GM12878 (cell line): Measurements from ENCODE around the gene TEKT3. TPM values are rescaled to one million over a fixed set of nuclear protein-coding genes. Genes with fewer than 3 reads are reported as not detected.

Experiments
- ATAC-seq: fragments of 200-7000 bp; cut with Tn5 transposase; 3 replicates; pipeline ENCODE4 v1.9.1; 2020; ENCODE audit warnings: mild to moderate bottlenecking, moderate library complexity
- BruUV-seq: library from RNA; stranded (reverse); fragments of 400-500 nt; replicated peaks from 2 replicates; lab custom pipeline; 2021; lab: Mats Ljungman, UMichigan
- CTCF ChIA-PET: fragments of 300-600 bp; sonication (Branson Sonifier 250); formaldehyde crosslinking; extraction: SDS; loops from one replicate; lab custom pipeline; 2021; ENCODE audit warnings: inconsistent platforms; lab: Yijun Ruan, JAX
- POLR2A ChIA-PET: fragments of 350-600 bp; formaldehyde crosslinking; extraction: SDS; loops from one replicate; lab custom pipeline; 2021; ENCODE audit warnings: inconsistent platforms; lab: Charles Lee
- RAD21 ChIA-PET: fragments of 300-600 bp; sonication (Branson Sonifier 250); formaldehyde crosslinking; loops from one replicate; lab custom pipeline; 2023; ENCODE audit warnings: antibody characterized with exemption; ENCODE audit not compliant: unreplicated experiment; lab: Charles Lee
- SMC1A ChIA-PET: fragments of 300-600 bp; sonication (Branson Sonifier 250); formaldehyde crosslinking; loops from one replicate; lab custom pipeline; 2023; ENCODE audit not compliant: unreplicated experiment, uncharacterized antibody; lab: Charles Lee
- DNase-seq: peaks from one replicate; pipeline ENCODE4 v3.0.0-alpha.2; 2011; ENCODE audit warnings: low read depth, low spot score
- FAIRE-seq: peaks from 3 replicates; lab custom pipeline; 2011; peaks lifted over from hg19 to GRCh38; lab: Jason Lieb, UNC
- H2AFZ ChIP-seq: 2 replicates; pipeline ENCODE4 v1.6.0; 2011; ENCODE audit warnings: low read depth, low read length, control low read depth; ENCODE audit not compliant: control insufficient read depth
- H3K27ac ChIP-seq: 2 replicates; pipeline ENCODE4 v1.5.1; 2011; ENCODE audit warnings: control low read depth; ENCODE audit not compliant: control insufficient read depth, insufficient read depth
- H3K27me3 ChIP-seq, 2 experiments: replicated peaks in 1 of 2; 2 replicates each; pipeline versions ENCODE4 v1.6.0 to v1.6.1; 2011; ENCODE audit warnings: low read length in 1 of 2; ENCODE audit not compliant: control insufficient read depth in 2 of 2, insufficient read depth in 2 of 2
- H3K36me3 ChIP-seq, 2 experiments: 2 replicates each; pipeline ENCODE4 v1.5.1; 2011; ENCODE audit warnings: low read length in 1 of 2; ENCODE audit not compliant: control insufficient read depth in 2 of 2, insufficient read depth in 2 of 2
- H3K4me1 ChIP-seq: 2 replicates; pipeline ENCODE4 v1.6.1; 2011; ENCODE audit warnings: mild to moderate bottlenecking, low read length, moderate library complexity, mixed read lengths; ENCODE audit not compliant: control insufficient read depth, insufficient read depth
- H3K4me2 ChIP-seq: 2 replicates; pipeline ENCODE4 v1.6.0; 2011; ENCODE audit warnings: control low read depth; ENCODE audit not compliant: control insufficient read depth, insufficient read depth
- H3K4me3 ChIP-seq: fragments of 200-600 bp; sonication (generic); 2 replicates; pipeline ENCODE4 v1.5.1; 2016
- H3K79me2 ChIP-seq: 2 replicates; pipeline ENCODE4 v1.6.0; 2011; ENCODE audit warnings: low read length; ENCODE audit not compliant: control insufficient read depth, insufficient read depth
- H3K9ac ChIP-seq: 2 replicates; pipeline ENCODE4 v1.8.0; 2011; ENCODE audit warnings: low read length, control low read depth, mixed read lengths; ENCODE audit not compliant: control insufficient read depth, insufficient read depth
- H3K9me3 ChIP-seq: replicated peaks from 3 replicates; pipeline ENCODE4 v1.5.1; 2011; ENCODE audit warnings: mild to moderate bottlenecking, low read length; ENCODE audit not compliant: control insufficient read depth, insufficient read depth
- H4K20me1 ChIP-seq: 2 replicates; pipeline ENCODE4 v1.6.0; 2011; ENCODE audit not compliant: control insufficient read depth, insufficient read depth
- CEBPZ ChIP-seq: fragments of 150-350 bp; IDR thresholded peaks from 2 replicates; pipeline ENCODE4 v1.6.1; 2016; ENCODE audit warnings: low read depth, low read length
- GABPA ChIP-seq: IDR thresholded peaks from 2 replicates; pipeline ENCODE4 v1.6.1; 2014; ENCODE audit warnings: antibody characterized with exemption, low read depth, mild to moderate bottlenecking, inconsistent platforms
- HDAC2 ChIP-seq: fragments of 200-600 bp; sonication (generic); IDR thresholded peaks from 2 replicates; pipeline ENCODE4 v1.6.1; 2017
- HDAC6 ChIP-seq: fragments of 200-600 bp; sonication (generic); IDR thresholded peaks from one replicate; pipeline ENCODE4 v1.8.0; 2017; ENCODE audit warnings: antibody characterized with exemption; ENCODE audit not compliant: unreplicated experiment
- MEF2B ChIP-seq: fragments of 450-650 bp; IDR thresholded peaks from 2 replicates; pipeline ENCODE4 v1.6.1; 2018; ENCODE audit warnings: mild to moderate bottlenecking, moderate library complexity; ENCODE audit not compliant: partially characterized antibody, poor library complexity, severe bottlenecking
- NFXL1 ChIP-seq: fragments of 450-650 bp; IDR thresholded peaks from 2 replicates; pipeline ENCODE4 v1.6.1; 2017; ENCODE audit warnings: antibody characterized with exemption, mild to moderate bottlenecking, borderline replicate concordance
- RB1 ChIP-seq: fragments of 450-650 bp; formaldehyde crosslinking; IDR thresholded peaks from 2 replicates; pipeline ENCODE4 v1.6.1; 2017; ENCODE audit warnings: mild to moderate bottlenecking, borderline replicate concordance
- ZBED1 ChIP-seq: IDR thresholded peaks from 2 replicates; pipeline ENCODE4 v1.6.1; 2016; ENCODE audit warnings: borderline replicate concordance
- ZBTB40 ChIP-seq: fragments of 450-650 bp; IDR thresholded peaks from 2 replicates; pipeline ENCODE4 v1.6.1; 2016; ENCODE audit warnings: mild to moderate bottlenecking, moderate library complexity, borderline replicate concordance
- ZNF217 ChIP-seq: fragments of 450-650 bp; IDR thresholded peaks from 2 replicates; pipeline ENCODE4 v1.6.1; 2017; ENCODE audit warnings: antibody characterized with exemption, mild to moderate bottlenecking
- WGBS: methylation state at CpG from one replicate; pipeline ENCODE4 v1.1.6; 2016; ENCODE audit warnings: low lambda C conversion rate; ENCODE audit not compliant: insufficient replicate concordance, insufficient coverage; ENCODE audit errors: missing lambda C conversion rate; 5-methylcytosine and 5-hydroxymethylcytosine counted together
- in situ Hi-C: fragments of 300-500 bp; cut with MboI; formaldehyde crosslinking; loops from 9 replicates; pipeline ENCODE4 v1.14.3; 2018; ENCODE audit warnings: mixed read lengths
- intact Hi-C: fragments of 100-400 bp; cut with micrococcal nuclease; formaldehyde crosslinking; loops from one replicate; pipeline ENCODE4 v1.14.2; 2022; ENCODE audit not compliant: unreplicated experiment
- polyA plus RNA-seq, 11 experiments: library from polyadenylated mRNA; depleted of rRNA in 4 of 11; unstranded in 6 of 11; stranded (reverse) in 5 of 11; fragments of >200 nt; fragmentation: Nextera tagmentation in 4 of 11; fragmentation: Illumina TruSeq in 1 of 11; extraction: Ambion mirVana in 4 of 11; extraction: Trizol in 1 of 11; gene quantifications; 1 replicate in 1 of 11; 2 replicates in 10 of 11; pipeline versions ENCODE4 v1.2.1 to v1.2.3, GENCODE V29; 2011 to 2016; ENCODE audit warnings: inconsistent platforms in 2 of 11, missing spikeins in 2 of 11, low read depth in 1 of 11
- total RNA-seq, 4 experiments: library from RNA; depleted of rRNA in 3 of 4; stranded (reverse); fragments of >200 nt in 3 of 4; fragmentation: Illumina TruSeq in 1 of 4; extraction: Trizol in 1 of 4; gene quantifications; 2 replicates each; pipeline versions ENCODE4 v1.2.1 to v1.2.3, GENCODE V29; 2013 to 2021

Gene TEKT3
- total and polyA plus RNA-seq, 10 of the 15 experiments (the other 5 are each of a cell fraction or from before 2014, with no cell fraction given) = 0.15 TPM; not detected in 9

GRCh38 chr17:15384142-15384787, 42.9 kb upstream of the TEKT3 start:
- SMC1A ChIA-PET = interaction anchor here (0.9 kb wide), 1 partner anchor 9 kb away, joined by 3 read pairs; no protein-coding TSS in a partner anchor
- intact Hi-C loops = no loop called here
- no peaks in the 10 kb centered on the region for H3K4me1 ChIP-seq
- TF ChIP-seq RB1 (no peak), HDAC2 (no peak)
- TF ChIP-seq, all 136 proteins: peak for 0
- H3K4me3 ChIP-seq = no peak overlapping the region
- ChIA-PET POLR2A (no interaction called here), CTCF (interaction anchor here (0.5 kb wide), 1 partner anchor 615 kb away, joined by 3 read pairs; no protein-coding TSS in a partner anchor), RAD21 (no interaction called here)
- 31% methylated on average over 9 of the region's 9 CpGs for WGBS
- no peaks in the 10 kb centered on the region for H3K9me3 ChIP-seq
- no peak overlapping the region for H3K27ac ChIP-seq
- FAIRE-seq (no peak), ATAC-seq (no peak), DNase-seq (no peak)
- H3K79me2 ChIP-seq = no peaks in the 10 kb centered on the region
- H2AFZ ChIP-seq = no peak overlapping the region
- no peaks in the 10 kb centered on the region for H4K20me1 ChIP-seq
- no peak overlapping the region for H3K9ac ChIP-seq
- no peaks in the 10 kb centered on the region for H3K36me3 ChIP-seq
- H3K4me2 ChIP-seq = no peak overlapping the region
- H3K27me3 ChIP-seq = no peaks in the 10 kb centered on the region; a peak in 1 of 4 replicates
- in situ Hi-C loops = no loop called here
- BruUV-seq = no TSS peak

GRCh38 chr17:15382914-15383313, 41.5 kb upstream of the TEKT3 start:
- DNase-seq (no peak), FAIRE-seq (no peak), ATAC-seq (no peak)
- H3K4me1 ChIP-seq = no peaks in the 10 kb centered on the region
- no peaks in the 10 kb centered on the region for H3K36me3 ChIP-seq
- in situ Hi-C loops = no loop called here
- H4K20me1 ChIP-seq = no peaks in the 10 kb centered on the region
- no peak overlapping the region for H3K27ac ChIP-seq
- no peaks in the 10 kb centered on the region for H3K9me3 ChIP-seq
- H3K79me2 ChIP-seq = no peaks in the 10 kb centered on the region
- 0% methylated on average over 1 of the region's 1 CpG for WGBS
- intact Hi-C loops = no loop called here
- no peak overlapping the region for H3K4me2 ChIP-seq
- ChIA-PET RAD21 (no interaction called here), POLR2A (no interaction called here), CTCF (no interaction called here), SMC1A (no interaction called here)
- no TSS peak for BruUV-seq
- H3K9ac ChIP-seq = no peak overlapping the region
- no peak overlapping the region for H3K4me3 ChIP-seq
- no peaks in the 10 kb centered on the region; a peak in 1 of 4 replicates for H3K27me3 ChIP-seq
- H2AFZ ChIP-seq = no peak overlapping the region
- no peak for TF ChIP-seq CEBPZ
- TF ChIP-seq GABPA = no peak
- TF ChIP-seq ZBTB40 = no peak
- no peak for TF ChIP-seq ZBED1
- TF ChIP-seq ZNF217 = no peak
- no peak for TF ChIP-seq MEF2B
- TF ChIP-seq HDAC6 = no peak
- no peak for TF ChIP-seq NFXL1
